ENCODE data around the gene MTMR11. TPM values are rescaled to one million over a fixed set of nuclear protein-coding genes. Genes with fewer than 3 reads are reported as not detected.

Gene MTMR11
- total RNA-seq, 1 experiment from 2014 or later, result 10.5 TPM

- TF ChIP-seq ZBTB33 (IDR thresholded peaks at IDR 0.05; ENCODE audit: extremely low read depth, insufficient replicate concordance, low read length) (no peak), CBX3 (IDR thresholded peaks at IDR 0.05; ENCODE audit: low read depth) (no peak), POLR2AphosphoS5 (IDR thresholded peaks at IDR 0.05; ENCODE audit: low read depth, low read length) (no peak)
Observed at GRCh38 chr1:149914545-149914944, 22.1 kb downstream of the MTMR11 start (continued).

- no peaks in the 10 kb centered on the region for H4K20me1 ChIP-seq (ENCODE audit: insufficient read depth)
- no peak overlapping the region for H3K4me2 ChIP-seq (ENCODE audit: low read length)
- DNase-seq (ENCODE audit: low read depth, low spot score) (no peak), ATAC-seq (no peak)
- no peak overlapping the region for H3K4me3 ChIP-seq (replicated peaks in 1 of 2; ENCODE audit: low read depth in 1 of 2, low read length in 2 of 2)
- no peaks in the 10 kb centered on the region for H3K9me2 ChIP-seq (ENCODE audit: insufficient read depth)
- no peaks in the 10 kb centered on the region for H3K4me1 ChIP-seq (ENCODE audit: control insufficient read depth in 1 of 2, insufficient read depth in 2 of 2, low read length in 2 of 2)
- H3K27ac ChIP-seq (ENCODE audit: low read depth, low read length), result no peak overlapping the region
- intact Hi-C loops (cut with micrococcal nuclease), result no loop called here
- BruUV-seq (replicated peaks), result no TSS peak
- H3K9ac ChIP-seq (ENCODE audit: low read length), result no peak overlapping the region
- no peaks in the 10 kb centered on the region for H3K79me2 ChIP-seq (ENCODE audit: insufficient read depth, low read length)
- no peak overlapping the region for H2AFZ ChIP-seq (ENCODE audit: low read depth, low read length, poor library complexity, severe bottlenecking)
- no peaks in the 10 kb centered on the region for H3K27me3 ChIP-seq (ENCODE audit: insufficient read depth, low read length)
- CTCF ChIA-PET, result no interaction called here
- H3K36me3 ChIP-seq (ENCODE audit: control insufficient read depth in 1 of 2, insufficient read depth in 2 of 2, low read length in 2 of 2), result no peaks in the 10 kb centered on the region
- no peaks in the 10 kb centered on the region for H3K9me3 ChIP-seq (ENCODE audit: control insufficient read depth in 1 of 2, insufficient read depth in 1 of 2, low read depth in 1 of 2, low read length in 2 of 2)
- RAD21 ChIA-PET (ENCODE audit: low non-redundant PET in 1 of 2, low total read pairs in 2 of 2, uncharacterized antibody in 2 of 2, unreplicated experiment in 2 of 2), result no interaction called here
- TF ChIP-seq REST (IDR thresholded peaks at IDR 0.05; ENCODE audit: low read depth), result no peak
- no peak for TF ChIP-seq MAX (IDR thresholded peaks at IDR 0.05)
- POLR2A ChIA-PET, result no interaction called here
Observed at GRCh38 chr1:149906570-149907075, 30.1 kb downstream of the MTMR11 start.

Measured in HCT116 (cell line).